GM12878 (cell line): Measurements from ENCODE around the gene CREB3L1. TPM values are rescaled to one million over a fixed set of nuclear protein-coding genes. Genes with fewer than 3 reads are reported as not detected.

Experiments
- ATAC-seq: fragments of 200-7000 bp; cut with Tn5 transposase; 3 replicates; pipeline ENCODE4 v1.9.1; 2020; ENCODE audit warnings: mild to moderate bottlenecking, moderate library complexity
- BruUV-seq: library from RNA; stranded (reverse); fragments of 400-500 nt; replicated peaks from 2 replicates; lab custom pipeline; 2021; lab: Mats Ljungman, UMichigan
- CTCF ChIA-PET: fragments of 300-600 bp; sonication (Branson Sonifier 250); formaldehyde crosslinking; extraction: SDS; loops from one replicate; lab custom pipeline; 2021; ENCODE audit warnings: inconsistent platforms; lab: Yijun Ruan, JAX
- POLR2A ChIA-PET: fragments of 350-600 bp; formaldehyde crosslinking; extraction: SDS; loops from one replicate; lab custom pipeline; 2021; ENCODE audit warnings: inconsistent platforms; lab: Charles Lee
- RAD21 ChIA-PET: fragments of 300-600 bp; sonication (Branson Sonifier 250); formaldehyde crosslinking; loops from one replicate; lab custom pipeline; 2023; ENCODE audit warnings: antibody characterized with exemption; ENCODE audit not compliant: unreplicated experiment; lab: Charles Lee
- SMC1A ChIA-PET: fragments of 300-600 bp; sonication (Branson Sonifier 250); formaldehyde crosslinking; loops from one replicate; lab custom pipeline; 2023; ENCODE audit not compliant: unreplicated experiment, uncharacterized antibody; lab: Charles Lee
- DNase-seq: peaks from one replicate; pipeline ENCODE4 v3.0.0-alpha.2; 2011; ENCODE audit warnings: low read depth, low spot score
- FAIRE-seq: peaks from 3 replicates; lab custom pipeline; 2011; peaks lifted over from hg19 to GRCh38; lab: Jason Lieb, UNC
- H2AFZ ChIP-seq: 2 replicates; pipeline ENCODE4 v1.6.0; 2011; ENCODE audit warnings: low read depth, low read length, control low read depth; ENCODE audit not compliant: control insufficient read depth
- H3K27ac ChIP-seq: 2 replicates; pipeline ENCODE4 v1.5.1; 2011; ENCODE audit warnings: control low read depth; ENCODE audit not compliant: control insufficient read depth, insufficient read depth
- H3K27me3 ChIP-seq, 2 experiments: replicated peaks in 1 of 2; 2 replicates each; pipeline versions ENCODE4 v1.6.0 to v1.6.1; 2011; ENCODE audit warnings: low read length in 1 of 2; ENCODE audit not compliant: control insufficient read depth in 2 of 2, insufficient read depth in 2 of 2
- H3K36me3 ChIP-seq, 2 experiments: 2 replicates each; pipeline ENCODE4 v1.5.1; 2011; ENCODE audit warnings: low read length in 1 of 2; ENCODE audit not compliant: control insufficient read depth in 2 of 2, insufficient read depth in 2 of 2
- H3K4me1 ChIP-seq: 2 replicates; pipeline ENCODE4 v1.6.1; 2011; ENCODE audit warnings: mild to moderate bottlenecking, low read length, moderate library complexity, mixed read lengths; ENCODE audit not compliant: control insufficient read depth, insufficient read depth
- H3K4me2 ChIP-seq: 2 replicates; pipeline ENCODE4 v1.6.0; 2011; ENCODE audit warnings: control low read depth; ENCODE audit not compliant: control insufficient read depth, insufficient read depth
- H3K4me3 ChIP-seq: fragments of 200-600 bp; sonication (generic); 2 replicates; pipeline ENCODE4 v1.5.1; 2016
- H3K79me2 ChIP-seq: 2 replicates; pipeline ENCODE4 v1.6.0; 2011; ENCODE audit warnings: low read length; ENCODE audit not compliant: control insufficient read depth, insufficient read depth
- H3K9ac ChIP-seq: 2 replicates; pipeline ENCODE4 v1.8.0; 2011; ENCODE audit warnings: low read length, control low read depth, mixed read lengths; ENCODE audit not compliant: control insufficient read depth, insufficient read depth
- H3K9me3 ChIP-seq: replicated peaks from 3 replicates; pipeline ENCODE4 v1.5.1; 2011; ENCODE audit warnings: mild to moderate bottlenecking, low read length; ENCODE audit not compliant: control insufficient read depth, insufficient read depth
- H4K20me1 ChIP-seq: 2 replicates; pipeline ENCODE4 v1.6.0; 2011; ENCODE audit not compliant: control insufficient read depth, insufficient read depth
- CHD1 ChIP-seq: IDR thresholded peaks from 2 replicates; pipeline ENCODE4 v1.6.1; 2012; ENCODE audit warnings: low read depth, low read length, improper control_type of control experiment
- CREB1 ChIP-seq: IDR thresholded peaks from 2 replicates; pipeline ENCODE4 v1.6.1; 2012; ENCODE audit warnings: low read depth, mild to moderate bottlenecking, inconsistent platforms
- IKZF1 ChIP-seq: fragments of 450-650 bp; conservative IDR thresholded peaks from 2 replicates; pipeline ENCODE4 v1.6.1; 2017; ENCODE audit warnings: antibody characterized with exemption, mild to moderate bottlenecking
- KLF5 ChIP-seq: fragments of 450-650 bp; IDR thresholded peaks from 2 replicates; pipeline ENCODE4 v1.6.1; 2014; ENCODE audit warnings: mild to moderate bottlenecking; ENCODE audit not compliant: partially characterized antibody
- MEF2B ChIP-seq: fragments of 450-650 bp; IDR thresholded peaks from 2 replicates; pipeline ENCODE4 v1.6.1; 2018; ENCODE audit warnings: mild to moderate bottlenecking, moderate library complexity; ENCODE audit not compliant: partially characterized antibody, poor library complexity, severe bottlenecking
- SIX5 ChIP-seq: IDR thresholded peaks from 2 replicates; pipeline ENCODE4 v1.6.1; 2011; ENCODE audit warnings: mild to moderate bottlenecking, low read depth, low read length, moderate library complexity; ENCODE audit not compliant: severe bottlenecking
- SREBF1 ChIP-seq: IDR thresholded peaks from 2 replicates; pipeline ENCODE4 v1.6.1; 2012; ENCODE audit warnings: mild to moderate bottlenecking, low read length
- TAF1 ChIP-seq: IDR thresholded peaks from 2 replicates; pipeline ENCODE4 v1.6.1; 2011; ENCODE audit warnings: mild to moderate bottlenecking, low read depth, low read length, borderline replicate concordance
- WGBS: methylation state at CpG from one replicate; pipeline ENCODE4 v1.1.6; 2016; ENCODE audit warnings: low lambda C conversion rate; ENCODE audit not compliant: insufficient replicate concordance, insufficient coverage; ENCODE audit errors: missing lambda C conversion rate; 5-methylcytosine and 5-hydroxymethylcytosine counted together
- in situ Hi-C: fragments of 300-500 bp; cut with MboI; formaldehyde crosslinking; loops from 9 replicates; pipeline ENCODE4 v1.14.3; 2018; ENCODE audit warnings: mixed read lengths
- intact Hi-C: fragments of 100-400 bp; cut with micrococcal nuclease; formaldehyde crosslinking; loops from one replicate; pipeline ENCODE4 v1.14.2; 2022; ENCODE audit not compliant: unreplicated experiment
- polyA plus RNA-seq, 11 experiments: library from polyadenylated mRNA; depleted of rRNA in 4 of 11; unstranded in 6 of 11; stranded (reverse) in 5 of 11; fragments of >200 nt; fragmentation: Nextera tagmentation in 4 of 11; fragmentation: Illumina TruSeq in 1 of 11; extraction: Ambion mirVana in 4 of 11; extraction: Trizol in 1 of 11; gene quantifications; 1 replicate in 1 of 11; 2 replicates in 10 of 11; pipeline versions ENCODE4 v1.2.1 to v1.2.3, GENCODE V29; 2011 to 2016; ENCODE audit warnings: inconsistent platforms in 2 of 11, missing spikeins in 2 of 11, low read depth in 1 of 11
- total RNA-seq, 4 experiments: library from RNA; depleted of rRNA in 3 of 4; stranded (reverse); fragments of >200 nt in 3 of 4; fragmentation: Illumina TruSeq in 1 of 4; extraction: Trizol in 1 of 4; gene quantifications; 2 replicates each; pipeline versions ENCODE4 v1.2.1 to v1.2.3, GENCODE V29; 2013 to 2021
- TF ChIP-seq, protein P1 (sequence below): fragments of 450-650 bp; IDR thresholded peaks from 2 replicates; pipeline ENCODE4 v1.6.1; 2018; ENCODE audit warnings: mild to moderate bottlenecking, low read depth, moderate library complexity; ENCODE audit not compliant: partially characterized antibody
- TF ChIP-seq, protein P2 (sequence below): fragments of 450-650 bp; IDR thresholded peaks from 2 replicates; pipeline ENCODE4 v1.6.1; 2018; ENCODE audit warnings: borderline replicate concordance, mild to moderate bottlenecking; ENCODE audit not compliant: partially characterized antibody
- TF ChIP-seq, protein P3 (sequence below): fragments of 450-650 bp; IDR thresholded peaks from 2 replicates; pipeline ENCODE4 v1.6.1; 2017; ENCODE audit warnings: mild to moderate bottlenecking, moderate library complexity

Gene CREB3L1
- total and polyA plus RNA-seq, 10 of the 15 experiments (the other 5 are each of a cell fraction or from before 2014, with no cell fraction given) = 0.03 to 1.4 (median 0.22) TPM

DNA sequence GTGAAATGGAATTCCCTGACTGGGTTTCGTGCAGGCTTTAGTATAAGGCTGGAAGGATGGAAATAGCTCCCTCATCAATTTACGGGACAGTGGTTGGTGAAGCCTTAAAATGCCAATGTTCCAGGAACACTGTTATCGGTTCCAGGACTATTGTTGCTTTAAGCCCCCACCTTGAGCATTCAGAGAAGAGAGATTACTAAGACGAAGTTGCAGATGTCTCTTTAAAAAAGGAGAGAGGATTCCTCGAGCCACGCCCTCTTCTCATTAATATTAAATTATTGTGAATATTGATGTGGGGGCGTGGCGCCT, 195 bp upstream of the CREB3L1 start (continued):
- TF ChIP-seq, protein P1, sequence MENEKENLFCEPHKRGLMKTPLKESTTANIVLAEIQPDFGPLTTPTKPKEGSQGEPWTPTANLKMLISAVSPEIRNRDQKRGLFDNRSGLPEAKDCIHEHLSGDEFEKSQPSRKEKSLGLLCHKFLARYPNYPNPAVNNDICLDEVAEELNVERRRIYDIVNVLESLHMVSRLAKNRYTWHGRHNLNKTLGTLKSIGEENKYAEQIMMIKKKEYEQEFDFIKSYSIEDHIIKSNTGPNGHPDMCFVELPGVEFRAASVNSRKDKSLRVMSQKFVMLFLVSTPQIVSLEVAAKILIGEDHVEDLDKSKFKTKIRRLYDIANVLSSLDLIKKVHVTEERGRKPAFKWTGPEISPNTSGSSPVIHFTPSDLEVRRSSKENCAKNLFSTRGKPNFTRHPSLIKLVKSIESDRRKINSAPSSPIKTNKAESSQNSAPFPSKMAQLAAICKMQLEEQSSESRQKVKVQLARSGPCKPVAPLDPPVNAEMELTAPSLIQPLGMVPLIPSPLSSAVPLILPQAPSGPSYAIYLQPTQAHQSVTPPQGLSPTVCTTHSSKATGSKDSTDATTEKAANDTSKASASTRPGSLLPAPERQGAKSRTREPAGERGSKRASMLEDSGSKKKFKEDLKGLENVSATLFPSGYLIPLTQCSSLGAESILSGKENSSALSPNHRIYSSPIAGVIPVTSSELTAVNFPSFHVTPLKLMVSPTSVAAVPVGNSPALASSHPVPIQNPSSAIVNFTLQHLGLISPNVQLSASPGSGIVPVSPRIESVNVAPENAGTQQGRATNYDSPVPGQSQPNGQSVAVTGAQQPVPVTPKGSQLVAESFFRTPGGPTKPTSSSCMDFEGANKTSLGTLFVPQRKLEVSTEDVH = no peak
- TF ChIP-seq SREBF1 (no peak), CHD1 (no peak), TAF1 (no peak)

DNA sequence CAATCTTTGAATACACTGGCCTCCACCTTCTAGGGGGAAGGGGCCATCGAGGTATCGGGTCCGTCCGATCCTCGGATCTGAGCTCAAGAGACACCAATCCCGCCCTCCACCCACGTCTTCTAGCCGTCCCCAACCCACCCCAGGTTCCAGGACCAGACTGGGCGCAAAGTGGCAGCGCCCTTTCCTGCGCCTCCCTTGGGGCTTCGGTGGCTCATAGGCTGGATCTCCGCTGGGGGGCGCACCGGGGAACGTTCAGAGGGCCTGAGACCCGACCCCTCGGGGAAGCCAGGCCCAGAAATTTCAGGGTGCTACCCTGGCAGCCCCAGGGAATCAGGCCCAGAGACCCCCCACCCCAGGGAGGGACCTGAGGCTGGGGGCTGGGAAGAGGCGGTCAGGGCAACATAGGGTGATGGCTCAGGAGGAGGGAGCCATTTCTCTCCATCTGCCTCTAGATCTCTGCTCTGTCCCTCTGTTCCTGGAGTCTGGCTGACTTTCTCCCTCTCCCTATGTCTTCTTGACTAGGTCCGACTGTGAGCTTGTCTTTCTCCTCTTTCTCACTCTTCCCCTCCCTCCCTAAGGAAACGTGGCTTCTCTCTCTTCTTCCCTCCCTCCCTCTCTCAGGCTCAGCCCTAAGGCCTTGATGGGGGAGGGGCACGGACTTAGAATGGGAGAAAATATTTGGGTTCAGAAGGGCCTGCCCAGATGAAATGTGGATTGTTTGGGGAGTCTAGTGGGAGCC, 1.1 kb downstream of the CREB3L1 start:
- intact Hi-C loops = no loop called here
- DNase-seq (no peak), FAIRE-seq (no peak), ATAC-seq (peak; percentile 71)
- H4K20me1 ChIP-seq = no peaks in the 10 kb centered on the region
- no peaks in the 10 kb centered on the region for H3K9me3 ChIP-seq
- ChIA-PET CTCF (interaction anchor here (0.5 to 5.8 kb wide), 13 partner anchors 8 to 169 kb away, joined by 3 to 68 read pairs (median 5); no protein-coding TSS in a partner anchor), RAD21 (interaction anchor here (0.6 to 3.3 kb wide), 6 partner anchors 12 to 43 kb away, joined by 3 to 16 read pairs (median 4); no protein-coding TSS in a partner anchor), POLR2A (interaction anchor here (0.6 to 1.7 kb wide), 4 partner anchors 8 to 432 kb away, joined by 3 to 7 read pairs (median 3); no protein-coding TSS in a partner anchor), SMC1A (interaction anchor here (0.8 to 2.4 kb wide), 8 partner anchors 8 to 39 kb away, joined by 3 to 9 read pairs (median 4); no protein-coding TSS in a partner anchor)
- H3K36me3 ChIP-seq = no peaks in the 10 kb centered on the region
- peak overlapping the region; percentile 42; the same call in 1 of the 2 replicates for H3K27ac ChIP-seq
- peak overlapping the region; percentile 26 for H3K4me2 ChIP-seq
- BruUV-seq = no TSS peak
- in situ Hi-C loops = no loop called here
- peak overlapping the region; percentile 30 for H2AFZ ChIP-seq
- WGBS = 19% methylated on average over 22 of the region's 22 CpGs
- H3K4me3 ChIP-seq = peak overlapping the region; percentile 70
- H3K4me1 ChIP-seq = 0 out of 2 replicates have a peak, but pooled peaks cover 5% of the 10 kb centered on the region
- 0 out of 4 replicates have a peak, but pooled peaks cover 2 to 7% of the 10 kb centered on the region in 2 experiments for H3K27me3 ChIP-seq
- H3K79me2 ChIP-seq = peaks cover 27% of the 10 kb centered on the region
- peak overlapping the region; percentile 61 for H3K9ac ChIP-seq
- no peak for TF ChIP-seq SIX5
- TF ChIP-seq CREB1 = no peak
- no peak for TF ChIP-seq KLF5
- TF ChIP-seq IKZF1 = no peak; the same call in 1 of the 2 replicates
- TF ChIP-seq, protein P2, sequence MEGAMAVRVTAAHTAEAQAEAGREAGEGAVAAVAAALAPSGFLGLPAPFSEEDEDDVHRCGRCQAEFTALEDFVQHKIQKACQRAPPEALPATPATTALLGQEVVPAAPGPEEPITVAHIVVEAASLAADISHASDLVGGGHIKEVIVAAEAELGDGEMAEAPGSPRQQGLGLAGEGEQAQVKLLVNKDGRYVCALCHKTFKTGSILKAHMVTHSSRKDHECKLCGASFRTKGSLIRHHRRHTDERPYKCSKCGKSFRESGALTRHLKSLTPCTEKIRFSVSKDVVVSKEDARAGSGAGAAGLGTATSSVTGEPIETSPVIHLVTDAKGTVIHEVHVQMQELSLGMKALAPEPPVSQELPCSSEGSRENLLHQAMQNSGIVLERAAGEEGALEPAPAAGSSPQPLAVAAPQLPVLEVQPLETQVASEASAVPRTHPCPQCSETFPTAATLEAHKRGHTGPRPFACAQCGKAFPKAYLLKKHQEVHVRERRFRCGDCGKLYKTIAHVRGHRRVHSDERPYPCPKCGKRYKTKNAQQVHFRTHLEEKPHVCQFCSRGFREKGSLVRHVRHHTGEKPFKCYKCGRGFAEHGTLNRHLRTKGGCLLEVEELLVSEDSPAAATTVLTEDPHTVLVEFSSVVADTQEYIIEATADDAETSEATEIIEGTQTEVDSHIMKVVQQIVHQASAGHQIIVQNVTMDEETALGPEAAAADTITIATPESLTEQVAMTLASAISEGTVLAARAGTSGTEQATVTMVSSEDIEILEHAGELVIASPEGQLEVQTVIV = no peak
- TF ChIP-seq, protein P3, sequence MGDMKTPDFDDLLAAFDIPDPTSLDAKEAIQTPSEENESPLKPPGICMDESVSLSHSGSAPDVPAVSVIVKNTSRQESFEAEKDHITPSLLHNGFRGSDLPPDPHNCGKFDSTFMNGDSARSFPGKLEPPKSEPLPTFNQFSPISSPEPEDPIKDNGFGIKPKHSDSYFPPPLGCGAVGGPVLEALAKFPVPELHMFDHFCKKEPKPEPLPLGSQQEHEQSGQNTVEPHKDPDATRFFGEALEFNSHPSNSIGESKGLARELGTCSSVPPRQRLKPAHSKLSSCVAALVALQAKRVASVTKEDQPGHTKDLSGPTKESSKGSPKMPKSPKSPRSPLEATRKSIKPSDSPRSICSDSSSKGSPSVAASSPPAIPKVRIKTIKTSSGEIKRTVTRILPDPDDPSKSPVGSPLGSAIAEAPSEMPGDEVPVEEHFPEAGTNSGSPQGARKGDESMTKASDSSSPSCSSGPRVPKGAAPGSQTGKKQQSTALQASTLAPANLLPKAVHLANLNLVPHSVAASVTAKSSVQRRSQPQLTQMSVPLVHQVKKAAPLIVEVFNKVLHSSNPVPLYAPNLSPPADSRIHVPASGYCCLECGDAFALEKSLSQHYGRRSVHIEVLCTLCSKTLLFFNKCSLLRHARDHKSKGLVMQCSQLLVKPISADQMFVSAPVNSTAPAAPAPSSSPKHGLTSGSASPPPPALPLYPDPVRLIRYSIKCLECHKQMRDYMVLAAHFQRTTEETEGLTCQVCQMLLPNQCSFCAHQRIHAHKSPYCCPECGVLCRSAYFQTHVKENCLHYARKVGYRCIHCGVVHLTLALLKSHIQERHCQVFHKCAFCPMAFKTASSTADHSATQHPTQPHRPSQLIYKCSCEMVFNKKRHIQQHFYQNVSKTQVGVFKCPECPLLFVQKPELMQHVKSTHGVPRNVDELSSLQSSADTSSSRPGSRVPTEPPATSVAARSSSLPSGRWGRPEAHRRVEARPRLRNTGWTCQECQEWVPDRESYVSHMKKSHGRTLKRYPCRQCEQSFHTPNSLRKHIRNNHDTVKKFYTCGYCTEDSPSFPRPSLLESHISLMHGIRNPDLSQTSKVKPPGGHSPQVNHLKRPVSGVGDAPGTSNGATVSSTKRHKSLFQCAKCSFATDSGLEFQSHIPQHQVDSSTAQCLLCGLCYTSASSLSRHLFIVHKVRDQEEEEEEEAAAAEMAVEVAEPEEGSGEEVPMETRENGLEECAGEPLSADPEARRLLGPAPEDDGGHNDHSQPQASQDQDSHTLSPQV = no peak
- TF ChIP-seq MEF2B = peak; percentile 79
